Liver (tissue), 9 donors: ENCODE data around the gene RELL1. TPM values are rescaled to one million over a fixed set of nuclear protein-coding genes. Genes with fewer than 3 reads are reported as not detected.

Experiments
- DNase-seq: peaks from one replicate; pipeline ENCODE4 v3.0.0-alpha.2; 2017; ENCODE audit warnings: low spot score
- H3K27ac ChIP-seq, 2 donors: one replicate each; pipeline ENCODE4 v1.7.0; 2013; ENCODE audit warnings: inconsistent platforms in 2 of 2, low read length in 2 of 2, control low read depth in 1 of 2, low read depth in 1 of 2, mild to moderate bottlenecking in 1 of 2
- H3K27me3 ChIP-seq, 4 donors: one replicate each; pipeline versions ENCODE4 v1.6.1 to v1.7.0; 2013; ENCODE audit warnings: low read length in 3 of 4, inconsistent platforms in 1 of 4, mild to moderate bottlenecking in 1 of 4, moderate library complexity in 1 of 4; ENCODE audit not compliant: control insufficient read depth in 4 of 4, insufficient read depth in 4 of 4
- H3K36me3 ChIP-seq, 4 donors: one replicate each; pipeline versions ENCODE4 v1.6.1 to v1.7.0; 2013; ENCODE audit warnings: low read length in 3 of 4, mild to moderate bottlenecking in 3 of 4, low read depth in 1 of 4, moderate library complexity in 1 of 4; ENCODE audit not compliant: control insufficient read depth in 4 of 4, insufficient read depth in 3 of 4
- H3K4me1 ChIP-seq, 4 donors: one replicate each; pipeline versions ENCODE4 v1.6.1 to v1.7.0; 2013; ENCODE audit warnings: low read length in 3 of 4, mild to moderate bottlenecking in 3 of 4, moderate library complexity in 1 of 4; ENCODE audit not compliant: control insufficient read depth in 4 of 4, insufficient read depth in 4 of 4
- H3K4me3 ChIP-seq, 3 donors: one replicate each; pipeline versions ENCODE4 v1.6.1 to v1.7.0; 2013; ENCODE audit warnings: low read length in 3 of 3, control low read depth in 1 of 3, low read depth in 1 of 3, mild to moderate bottlenecking in 1 of 3
- H3K9ac ChIP-seq, 2 donors: one replicate each; pipeline ENCODE4 v1.7.0; 2013; ENCODE audit warnings: low read length in 2 of 2, mild to moderate bottlenecking in 2 of 2, moderate library complexity in 2 of 2, control low read depth in 1 of 2, low read depth in 1 of 2
- H3K9me3 ChIP-seq, 4 donors: one replicate each; pipeline versions ENCODE4 v1.6.1 to v1.7.0; 2013; ENCODE audit warnings: low read length in 3 of 4; ENCODE audit not compliant: control insufficient read depth in 4 of 4
- CTCF ChIP-seq: fragments of 150-350 bp; IDR thresholded peaks from 2 replicates; pipeline ENCODE4 v1.5.1; 2017; ENCODE audit warnings: improper control_type of control experiment, low read depth, low read length; ENCODE audit not compliant: missing input control
- FOXA1 ChIP-seq: IDR thresholded peaks from 2 replicates; pipeline ENCODE4 v1.6.1; 2016; ENCODE audit warnings: antibody characterized with exemption
- FOXA2 ChIP-seq: IDR thresholded peaks from 2 replicates; pipeline ENCODE4 v1.6.1; 2016; ENCODE audit warnings: antibody characterized with exemption
- GABPA ChIP-seq, 2 donors: IDR thresholded peaks in 1 of 2; conservative IDR thresholded peaks in 1 of 2; 2 replicates each; pipeline ENCODE4 v1.6.1; 2016; ENCODE audit warnings: antibody characterized with exemption in 2 of 2, mild to moderate bottlenecking in 1 of 2, moderate library complexity in 1 of 2
- HNF4A ChIP-seq, 2 donors: conservative IDR thresholded peaks; 2 replicates each; pipeline ENCODE4 v1.6.1; 2016; ENCODE audit warnings: antibody characterized with exemption in 2 of 2, mild to moderate bottlenecking in 2 of 2
- JUND ChIP-seq, 2 donors: IDR thresholded peaks; 2 replicates each; pipeline ENCODE4 v1.6.1; 2016; ENCODE audit warnings: antibody characterized with exemption in 2 of 2
- NR2F2 ChIP-seq: IDR thresholded peaks from 2 replicates; pipeline ENCODE4 v1.6.1; 2016; ENCODE audit warnings: antibody characterized with exemption
- RAD21 ChIP-seq, 2 donors: IDR thresholded peaks; 2 replicates each; pipeline ENCODE4 v1.6.1; 2016; ENCODE audit warnings: antibody characterized with exemption in 2 of 2, mild to moderate bottlenecking in 2 of 2
- RXRA ChIP-seq, 2 donors: IDR thresholded peaks; 2 replicates each; pipeline ENCODE4 v1.6.1; 2017 to 2018; ENCODE audit warnings: antibody characterized with exemption in 2 of 2, mild to moderate bottlenecking in 1 of 2
- SP1 ChIP-seq: IDR thresholded peaks from 2 replicates; pipeline ENCODE4 v1.6.1; 2018; ENCODE audit warnings: antibody characterized with exemption, mild to moderate bottlenecking
- TAF1 ChIP-seq: conservative IDR thresholded peaks from 2 replicates; pipeline ENCODE4 v1.6.1; 2016; ENCODE audit warnings: antibody characterized with exemption, mild to moderate bottlenecking
- YY1 ChIP-seq: IDR thresholded peaks from 2 replicates; pipeline ENCODE4 v1.6.1; 2016; ENCODE audit warnings: antibody characterized with exemption, mild to moderate bottlenecking
- WGBS: extraction: QIAGEN DNeasy Blood & Tissue Kit; methylation state at CpG from one replicate; pipeline ENCODE4 v1.1.7; 2013; 5-methylcytosine and 5-hydroxymethylcytosine counted together
- polyA plus RNA-seq, 2 donors: library from polyadenylated mRNA; stranded (reverse) in 1 of 2; unstranded in 1 of 2; fragments of 200-250 nt in 1 of 2; fragments of >200 nt in 1 of 2; fragmentation: Nextera tagmentation in 1 of 2; extraction: Ambion mirVana in 1 of 2; gene quantifications; one replicate each; pipeline versions ENCODE4 v1.2.1 to v1.2.3, GENCODE V29; 2013 to 2015
- total RNA-seq, 2 donors: library from RNA; depleted of rRNA; stranded (reverse); fragments of >200 nt; gene quantifications; one replicate each; pipeline ENCODE4 v1.2.3, GENCODE V29; 2014
- TF ChIP-seq, protein P1 (sequence below): IDR thresholded peaks from 2 replicates; pipeline ENCODE4 v1.6.1; 2016; ENCODE audit warnings: antibody characterized with exemption
- TF ChIP-seq, protein P2 (sequence below): IDR thresholded peaks from 2 replicates; pipeline ENCODE4 v1.6.1; 2016; ENCODE audit warnings: antibody characterized with exemption
- TF ChIP-seq, protein P3 (sequence below): IDR thresholded peaks from 2 replicates; pipeline ENCODE4 v1.6.1; 2016; ENCODE audit warnings: antibody characterized with exemption
- TF ChIP-seq, protein P4 (sequence below): IDR thresholded peaks from 2 replicates; pipeline ENCODE4 v1.6.1; 2016; ENCODE audit warnings: antibody characterized with exemption, mild to moderate bottlenecking
- donor health status: healthy.
- donor health status: healthy.
- donor health status: healthy.
- donor health status: healthy.
- donor health status: healthy.

The RELL1 gene
- total and polyA plus RNA-seq, 4 donors, result 1.5 to 16.8 (median 7.3) TPM

DNA sequence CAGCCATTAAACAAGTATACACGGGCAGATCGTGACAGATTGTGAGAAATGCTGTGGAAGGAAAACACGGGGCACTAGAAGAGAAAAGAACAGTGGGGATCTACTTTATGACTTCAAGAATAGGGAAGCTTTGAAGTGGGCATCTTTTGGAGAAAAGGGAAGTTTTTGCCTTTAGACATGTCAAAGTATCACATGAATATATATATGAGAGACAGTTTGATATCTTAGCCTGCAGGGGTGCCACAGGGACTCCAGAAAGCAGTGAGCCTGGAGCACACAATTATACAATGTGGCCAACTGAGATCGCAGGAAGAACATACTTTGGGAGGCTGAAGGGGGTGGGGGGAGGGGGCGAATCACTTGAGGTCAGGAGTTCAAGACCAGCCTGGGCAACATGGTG lies 35.7 kb downstream of the RELL1 start (continued):
- TF ChIP-seq, protein P1, sequence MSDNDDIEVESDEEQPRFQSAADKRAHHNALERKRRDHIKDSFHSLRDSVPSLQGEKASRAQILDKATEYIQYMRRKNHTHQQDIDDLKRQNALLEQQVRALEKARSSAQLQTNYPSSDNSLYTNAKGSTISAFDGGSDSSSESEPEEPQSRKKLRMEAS, result no peak
- TF ChIP-seq CTCF, result no peak

DNA sequence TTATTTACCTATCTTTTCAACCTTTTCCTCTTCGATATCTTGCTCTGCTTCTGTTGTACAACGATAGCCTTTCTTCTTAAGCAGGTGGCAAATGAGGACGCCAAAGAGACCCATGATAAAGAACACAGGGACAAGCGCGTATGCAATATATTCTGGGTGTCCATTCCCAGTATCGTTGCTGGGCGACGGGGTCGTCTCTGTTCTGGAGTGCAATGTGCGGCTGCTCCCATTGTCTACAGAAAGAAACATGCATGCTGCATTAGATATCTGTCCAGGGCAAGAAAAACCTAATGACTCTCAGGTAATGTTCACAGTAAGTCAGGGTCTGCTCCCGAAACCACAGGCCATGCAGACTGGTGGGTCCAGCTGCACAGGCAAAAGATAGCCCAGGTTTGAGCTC lies 36.9 kb downstream of the RELL1 start:
- H3K4me3 ChIP-seq, result no peak overlapping the region
- no peaks in the 10 kb centered on the region for H3K27me3 ChIP-seq
- H3K9ac ChIP-seq, result no peak overlapping the region
- DNase-seq, result no peak
- H3K9me3 ChIP-seq, result no peaks in the 10 kb centered on the region
- WGBS, result 95% methylated on average over 11 of the region's 11 CpGs
- no peaks in the 10 kb centered on the region for H3K36me3 ChIP-seq
- H3K27ac ChIP-seq, result no peak overlapping the region
- TF ChIP-seq TAF1 (no peak), FOXA1 (no peak), RXRA (IDR thresholded peaks at IDR 0.05) (no peak), GABPA (IDR thresholded peaks at IDR 0.05 in 1 of 2, conservative IDR thresholded peaks at IDR 0.05 in 1 of 2) (no peak)
- TF ChIP-seq, protein P2, sequence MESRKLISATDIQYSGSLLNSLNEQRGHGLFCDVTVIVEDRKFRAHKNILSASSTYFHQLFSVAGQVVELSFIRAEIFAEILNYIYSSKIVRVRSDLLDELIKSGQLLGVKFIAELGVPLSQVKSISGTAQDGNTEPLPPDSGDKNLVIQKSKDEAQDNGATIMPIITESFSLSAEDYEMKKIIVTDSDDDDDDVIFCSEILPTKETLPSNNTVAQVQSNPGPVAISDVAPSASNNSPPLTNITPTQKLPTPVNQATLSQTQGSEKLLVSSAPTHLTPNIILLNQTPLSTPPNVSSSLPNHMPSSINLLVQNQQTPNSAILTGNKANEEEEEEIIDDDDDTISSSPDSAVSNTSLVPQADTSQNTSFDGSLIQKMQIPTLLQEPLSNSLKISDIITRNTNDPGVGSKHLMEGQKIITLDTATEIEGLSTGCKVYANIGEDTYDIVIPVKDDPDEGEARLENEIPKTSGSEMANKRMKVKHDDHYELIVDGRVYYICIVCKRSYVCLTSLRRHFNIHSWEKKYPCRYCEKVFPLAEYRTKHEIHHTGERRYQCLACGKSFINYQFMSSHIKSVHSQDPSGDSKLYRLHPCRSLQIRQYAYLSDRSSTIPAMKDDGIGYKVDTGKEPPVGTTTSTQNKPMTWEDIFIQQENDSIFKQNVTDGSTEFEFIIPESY, result no peak
- TF ChIP-seq, protein P3, sequence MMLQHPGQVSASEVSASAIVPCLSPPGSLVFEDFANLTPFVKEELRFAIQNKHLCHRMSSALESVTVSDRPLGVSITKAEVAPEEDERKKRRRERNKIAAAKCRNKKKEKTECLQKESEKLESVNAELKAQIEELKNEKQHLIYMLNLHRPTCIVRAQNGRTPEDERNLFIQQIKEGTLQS, result no peak
- H3K4me1 ChIP-seq, result peaks cover 11 to 49% (median 42%) of the 10 kb centered on the region in 4 donors

- Histone ChIP-seq H3K4me3 (no peak overlapping the region), H3K27ac (peak overlapping the region; percentile 47 to 65), H3K9ac (no peak overlapping the region), H3K9me3 (no peaks in the 10 kb centered on the region), H3K4me1 (peaks cover 11 to 49% (median 42%) of the 10 kb centered on the region in 4 donors), H3K36me3 (no peaks in the 10 kb centered on the region), H3K27me3 (no peaks in the 10 kb centered on the region)
- DNase-seq, result peak; percentile 39
- whole genome bisulfite sequencing, result 31% methylated on average over 8 of the region's 8 CpGs
- TF ChIP-seq NR2F2 (peak; percentile 91), CTCF (no peak), FOXA2 (peak; percentile 93), HNF4A (conservative IDR thresholded peaks at IDR 0.05) (peak; percentile 97 to 98), RXRA (IDR thresholded peaks at IDR 0.05) (peak; percentile 93 to 97), SP1 (peak; percentile 94), RAD21 (IDR thresholded peaks at IDR 0.05) (peak; percentile 50 to 67), FOXA1 (peak; percentile 90), YY1 (peak; percentile 83), JUND (IDR thresholded peaks at IDR 0.05) (peak; percentile 100), GABPA (IDR thresholded peaks at IDR 0.05 in 1 of 2, conservative IDR thresholded peaks at IDR 0.05 in 1 of 2) (peak in 1 of 2 donors; percentile 57)
- TF ChIP-seq, protein P4, sequence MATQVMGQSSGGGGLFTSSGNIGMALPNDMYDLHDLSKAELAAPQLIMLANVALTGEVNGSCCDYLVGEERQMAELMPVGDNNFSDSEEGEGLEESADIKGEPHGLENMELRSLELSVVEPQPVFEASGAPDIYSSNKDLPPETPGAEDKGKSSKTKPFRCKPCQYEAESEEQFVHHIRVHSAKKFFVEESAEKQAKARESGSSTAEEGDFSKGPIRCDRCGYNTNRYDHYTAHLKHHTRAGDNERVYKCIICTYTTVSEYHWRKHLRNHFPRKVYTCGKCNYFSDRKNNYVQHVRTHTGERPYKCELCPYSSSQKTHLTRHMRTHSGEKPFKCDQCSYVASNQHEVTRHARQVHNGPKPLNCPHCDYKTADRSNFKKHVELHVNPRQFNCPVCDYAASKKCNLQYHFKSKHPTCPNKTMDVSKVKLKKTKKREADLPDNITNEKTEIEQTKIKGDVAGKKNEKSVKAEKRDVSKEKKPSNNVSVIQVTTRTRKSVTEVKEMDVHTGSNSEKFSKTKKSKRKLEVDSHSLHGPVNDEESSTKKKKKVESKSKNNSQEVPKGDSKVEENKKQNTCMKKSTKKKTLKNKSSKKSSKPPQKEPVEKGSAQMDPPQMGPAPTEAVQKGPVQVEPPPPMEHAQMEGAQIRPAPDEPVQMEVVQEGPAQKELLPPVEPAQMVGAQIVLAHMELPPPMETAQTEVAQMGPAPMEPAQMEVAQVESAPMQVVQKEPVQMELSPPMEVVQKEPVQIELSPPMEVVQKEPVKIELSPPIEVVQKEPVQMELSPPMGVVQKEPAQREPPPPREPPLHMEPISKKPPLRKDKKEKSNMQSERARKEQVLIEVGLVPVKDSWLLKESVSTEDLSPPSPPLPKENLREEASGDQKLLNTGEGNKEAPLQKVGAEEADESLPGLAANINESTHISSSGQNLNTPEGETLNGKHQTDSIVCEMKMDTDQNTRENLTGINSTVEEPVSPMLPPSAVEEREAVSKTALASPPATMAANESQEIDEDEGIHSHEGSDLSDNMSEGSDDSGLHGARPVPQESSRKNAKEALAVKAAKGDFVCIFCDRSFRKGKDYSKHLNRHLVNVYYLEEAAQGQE, result peak; percentile 56
- TF ChIP-seq, protein P1, result peak; percentile 86
Measured at GRCh38 chr4:37648084-37648817, 37.9 kb downstream of the RELL1 start.
